Measurements from ENCODE around the gene OAT.
"Not testable (repeated sequence)": the region's sequence is repeated elsewhere in the genome, so short reads cannot be mapped to it uniquely, and the experiment has no call there.

The OAT gene

DNA sequence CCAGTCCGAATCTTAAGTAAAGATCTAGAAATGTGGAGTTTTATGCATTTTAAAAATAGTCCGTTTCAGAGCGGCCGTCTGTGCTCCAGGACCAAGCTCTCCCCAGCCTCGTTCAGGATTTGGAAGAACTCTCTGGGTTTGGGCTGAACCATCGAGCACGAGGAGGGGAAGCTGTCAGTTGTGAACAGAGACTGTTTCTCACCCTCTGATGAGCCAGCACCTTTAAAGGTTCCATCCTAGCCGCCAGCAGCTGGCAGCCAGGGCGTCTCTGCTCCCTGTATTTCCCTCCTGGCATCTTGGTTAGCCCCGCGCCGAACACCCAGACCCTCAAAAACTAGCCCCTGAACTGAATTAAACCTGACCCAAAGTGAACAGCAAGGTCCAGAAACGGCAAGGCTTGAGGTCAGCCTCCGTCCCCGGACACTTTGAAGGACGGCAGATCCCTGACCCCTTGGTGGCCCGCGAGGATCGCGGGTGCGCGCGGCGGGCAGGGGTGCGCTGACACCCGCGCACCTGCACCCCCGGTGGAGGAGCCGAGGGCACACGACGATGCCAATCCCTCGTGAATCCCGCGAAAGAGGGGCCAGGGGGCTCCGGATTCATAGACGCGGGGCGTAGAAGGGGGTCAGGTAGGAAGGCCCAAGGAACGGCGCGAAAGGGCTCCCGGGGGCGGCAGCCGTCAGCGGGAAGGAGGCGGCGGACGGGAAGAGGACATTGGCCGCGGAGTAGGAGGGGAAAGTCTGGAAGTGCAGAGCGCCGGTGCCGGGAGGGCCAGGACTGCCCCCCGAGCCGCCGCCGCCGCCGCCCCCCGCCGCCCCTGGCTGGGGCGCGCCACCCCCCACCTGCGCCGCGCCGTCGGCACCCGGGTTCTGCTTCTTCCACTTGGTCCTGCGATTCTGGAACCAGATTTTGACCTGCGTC is 28.4 kb upstream of the OAT start:
- DNase-seq, result no peak

DNA sequence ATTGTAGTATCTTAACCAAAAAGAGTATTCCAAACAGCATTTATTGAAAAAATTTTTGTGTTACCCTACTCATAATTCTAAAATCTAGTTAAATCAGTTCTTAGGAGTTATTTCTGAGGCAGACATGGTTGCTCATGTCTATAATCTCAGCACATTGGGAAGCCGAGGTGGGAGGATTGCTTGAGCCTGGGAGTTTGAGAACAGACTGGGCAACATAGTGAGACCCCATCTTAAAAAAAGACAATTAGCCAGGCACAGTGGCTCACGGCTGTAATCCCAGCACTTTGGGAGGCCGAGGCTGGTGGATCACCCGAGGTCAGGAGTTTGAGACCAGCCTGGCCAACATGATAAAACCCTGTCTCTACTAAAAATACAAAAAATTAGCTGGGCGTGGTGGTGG is 23.0 kb upstream of the OAT start:
- not testable (repeated sequence) for DNase-seq

DNA sequence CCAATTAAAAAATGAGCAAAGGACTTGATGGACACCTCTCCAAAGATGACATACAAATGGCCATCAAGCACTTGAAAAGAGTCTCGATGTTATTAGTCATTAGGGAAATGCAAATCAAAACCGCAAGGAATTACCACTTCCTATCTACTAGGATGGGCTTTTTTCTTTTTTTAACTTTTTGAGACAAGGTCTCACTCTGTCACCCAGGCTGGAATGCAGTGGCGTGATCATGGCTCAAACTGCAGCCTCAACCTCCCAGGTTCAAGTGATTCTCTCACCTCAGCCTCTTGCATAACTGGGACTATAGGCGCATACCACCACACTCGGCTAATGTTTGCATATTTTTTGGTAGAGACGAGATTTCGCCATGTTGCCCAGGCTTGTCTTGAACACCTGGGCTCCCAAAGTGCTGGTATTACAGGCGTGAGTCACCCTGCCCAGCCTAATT is 17.5 kb upstream of the OAT start:
- no peak for DNase-seq

DNA sequence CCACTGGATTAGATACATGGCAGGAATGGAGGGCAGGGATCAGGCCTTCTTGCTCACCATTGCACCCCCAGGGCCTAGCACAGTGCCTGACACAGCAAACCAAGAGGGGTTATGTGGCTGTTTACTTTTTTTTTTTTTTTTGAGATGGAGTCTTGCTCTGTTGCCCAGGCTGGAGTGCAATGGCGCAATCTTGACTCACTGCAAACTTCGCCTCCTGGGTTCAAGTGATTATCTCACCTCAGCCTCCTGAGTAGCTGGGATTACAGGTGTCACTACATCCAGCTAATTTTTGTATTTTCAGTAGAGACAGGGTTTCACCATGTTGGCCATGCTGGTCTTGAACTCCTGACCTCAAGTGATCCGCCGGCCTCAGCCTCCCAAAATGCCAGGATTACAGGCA is 17.0 kb upstream of the OAT start:
- not testable (repeated sequence) for DNase-seq

DNA sequence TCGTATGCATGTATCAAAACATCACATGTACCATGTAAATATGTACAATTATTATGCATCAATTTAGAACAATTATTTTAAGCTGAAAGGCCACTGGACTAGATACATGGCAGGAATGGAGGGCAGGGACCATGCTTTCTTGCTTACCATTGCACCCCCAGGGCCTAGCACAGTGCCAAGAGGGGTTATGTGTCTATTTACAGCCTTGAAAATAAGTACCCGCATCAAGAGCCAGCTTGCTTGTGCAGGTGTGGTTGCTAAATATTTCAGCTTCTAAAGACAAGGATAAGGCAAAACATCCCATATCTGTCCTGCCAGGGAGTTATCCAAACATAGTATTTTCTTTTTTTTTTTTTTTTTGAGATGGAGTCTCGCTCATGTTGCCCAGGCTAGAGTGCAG is 14.7 kb upstream of the OAT start:
- no peak for DNase-seq

DNA sequence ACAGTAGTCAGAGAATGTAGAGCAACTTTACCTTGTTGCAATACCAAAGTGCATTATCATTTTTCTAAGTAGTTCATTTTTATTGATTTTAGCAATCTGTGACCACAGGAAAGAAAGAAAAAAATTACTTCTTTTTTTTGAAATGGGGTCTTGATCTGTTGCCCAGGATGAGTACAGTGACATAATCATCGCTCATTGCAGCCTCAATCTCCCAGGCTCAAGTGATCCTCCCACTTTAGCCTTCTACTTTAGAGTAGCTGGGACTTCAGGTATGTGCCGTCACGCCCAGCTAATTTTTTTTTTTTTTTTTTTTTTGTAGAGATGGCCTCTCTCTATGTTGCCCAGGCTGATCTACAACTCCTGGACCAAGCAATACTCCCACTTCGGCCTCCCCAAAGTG is 11.4 kb upstream of the OAT start:
- DNase-seq, result no peak

DNA sequence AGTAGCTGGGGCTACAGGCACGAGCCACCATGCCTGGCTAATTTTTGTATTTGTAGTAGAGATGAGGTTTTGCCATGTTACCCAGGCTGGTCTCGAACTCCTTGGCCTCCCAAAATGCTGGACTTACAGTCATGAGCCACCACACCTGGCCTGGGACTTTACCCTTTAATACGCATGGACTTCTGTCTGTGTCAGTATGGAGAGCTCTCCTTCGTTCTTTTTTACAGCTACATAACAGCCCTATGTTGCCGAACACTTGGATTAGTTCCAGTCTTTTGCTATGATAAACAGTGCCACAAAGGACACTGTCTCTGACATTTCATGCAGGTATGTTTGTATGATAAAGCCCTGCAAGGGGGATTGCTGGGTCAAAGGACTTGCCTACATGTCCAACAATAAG is 10.9 kb upstream of the OAT start:
- DNase-seq, result no peak

DNA sequence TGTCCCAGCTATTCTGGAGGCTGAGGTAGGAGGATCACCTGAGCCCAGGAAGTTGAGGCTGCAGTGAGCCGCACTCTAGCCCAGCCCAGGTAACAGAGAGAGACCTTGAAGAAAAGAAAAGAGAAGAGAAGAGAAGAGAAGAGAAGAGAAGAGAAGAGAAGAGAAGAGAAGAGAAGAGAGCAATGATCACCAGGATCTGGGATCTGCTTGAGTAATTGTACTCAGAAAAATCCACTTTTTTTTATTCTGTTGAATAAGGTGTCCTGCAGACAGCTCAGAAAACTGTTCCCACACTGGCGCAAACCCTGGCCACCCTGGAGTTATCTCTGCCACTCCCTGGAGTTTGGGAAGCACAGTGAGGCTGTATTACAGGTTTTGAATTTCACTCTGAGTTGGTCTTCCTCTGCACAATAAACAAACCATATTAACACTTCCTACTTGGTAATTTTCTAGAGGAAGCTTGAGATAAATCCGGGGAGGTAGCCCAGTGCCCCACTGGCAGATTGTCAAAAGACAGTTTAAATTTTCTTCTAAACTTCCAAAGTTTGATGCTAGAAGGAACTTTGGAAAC is 9.6 kb upstream of the OAT start:
- DNase-seq, result no peak

DNA sequence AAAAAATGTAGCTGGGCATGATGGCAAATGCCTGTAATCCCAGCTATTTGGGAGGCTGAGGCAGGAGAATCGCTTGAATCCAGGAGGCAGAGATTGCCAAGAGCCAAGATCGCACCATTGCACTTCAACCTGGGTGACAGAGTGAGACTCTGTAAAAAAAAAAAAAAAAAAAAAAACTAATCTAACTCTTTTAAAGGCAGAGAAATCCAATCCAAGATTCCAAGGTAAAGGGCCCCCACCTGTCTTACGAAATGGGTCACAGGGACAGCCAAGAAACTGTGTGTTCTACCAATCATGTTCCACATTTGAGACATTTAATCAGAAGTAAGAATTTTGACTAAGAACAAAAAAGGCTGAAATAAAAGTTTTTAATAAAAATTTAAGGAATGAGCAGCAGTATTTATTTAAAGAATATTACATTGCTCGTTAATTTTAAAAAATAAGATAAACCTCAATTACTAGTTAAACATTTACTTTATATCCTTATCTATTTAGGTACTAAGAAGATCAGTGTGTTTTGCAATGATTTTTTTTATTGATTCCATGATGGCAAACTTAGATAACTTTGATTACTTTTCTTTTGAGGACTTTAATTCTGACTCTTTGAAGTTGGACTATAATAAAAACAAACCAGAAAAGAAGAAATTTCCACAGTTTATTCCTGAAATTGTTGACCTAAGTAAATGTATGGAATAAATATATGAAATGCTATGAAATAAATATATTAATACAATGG is 6.7 kb upstream of the OAT start:
- no peak for DNase-seq

DNA sequence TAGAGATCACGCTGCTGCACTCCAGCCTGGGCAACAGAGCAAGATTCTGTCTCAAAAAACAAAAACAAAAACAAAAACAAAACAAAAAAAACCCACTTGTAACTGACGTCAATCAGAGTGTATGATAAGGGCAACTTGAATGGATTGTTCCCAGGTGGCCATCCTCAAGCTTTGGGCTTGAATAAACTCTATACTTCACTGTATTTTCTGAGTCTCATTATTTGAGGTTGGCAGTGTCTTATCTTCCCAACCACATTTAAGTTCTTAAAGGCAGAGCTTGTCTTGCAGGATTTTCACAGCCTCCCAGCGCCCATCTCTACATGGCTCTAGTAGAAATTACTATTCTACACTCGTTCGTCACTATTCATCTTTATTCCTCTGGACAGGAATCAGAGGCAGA is 5.1 kb upstream of the OAT start:
- no peak for DNase-seq

DNA sequence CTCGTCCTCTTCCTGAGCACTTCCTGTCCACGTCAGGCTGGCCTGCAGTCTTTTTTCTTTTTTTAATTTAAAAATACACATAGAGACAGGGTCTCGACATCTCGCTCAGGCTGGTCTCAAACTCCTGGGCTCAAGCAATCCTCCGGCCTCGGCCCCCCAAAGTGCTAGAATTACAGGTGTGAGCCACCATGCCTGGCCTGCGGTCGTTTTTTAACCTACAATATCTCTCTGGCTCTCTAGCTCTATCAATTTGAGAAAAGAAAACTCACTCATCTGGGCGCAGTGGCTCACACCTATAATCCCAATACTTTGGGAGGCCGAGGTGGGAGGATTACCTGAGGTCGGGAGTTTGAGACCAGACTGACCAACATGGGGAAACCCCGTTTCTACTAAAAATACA is 4.0 kb upstream of the OAT start:
- no peak for DNase-seq

DNA sequence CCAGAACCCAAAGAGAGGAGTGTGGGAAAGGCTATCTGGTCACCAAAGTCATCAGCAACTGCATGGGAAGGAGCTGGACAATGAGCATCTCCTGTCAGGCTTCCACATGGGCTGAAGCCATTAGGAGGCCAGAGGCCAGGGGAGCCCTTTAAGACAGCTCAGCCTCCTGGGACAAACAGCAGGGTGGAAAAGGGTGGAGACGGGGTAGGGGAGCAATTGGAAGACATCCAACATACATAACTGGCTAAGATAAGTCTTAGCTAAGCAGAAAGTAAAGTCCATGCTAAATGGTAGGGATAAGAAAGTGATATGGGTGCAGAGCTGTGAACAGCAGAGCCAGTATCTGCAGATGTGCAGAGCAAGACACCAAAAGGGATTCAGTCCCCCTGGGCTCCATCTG is 1.5 kb upstream of the OAT start:
- no peak for DNase-seq

DNA sequence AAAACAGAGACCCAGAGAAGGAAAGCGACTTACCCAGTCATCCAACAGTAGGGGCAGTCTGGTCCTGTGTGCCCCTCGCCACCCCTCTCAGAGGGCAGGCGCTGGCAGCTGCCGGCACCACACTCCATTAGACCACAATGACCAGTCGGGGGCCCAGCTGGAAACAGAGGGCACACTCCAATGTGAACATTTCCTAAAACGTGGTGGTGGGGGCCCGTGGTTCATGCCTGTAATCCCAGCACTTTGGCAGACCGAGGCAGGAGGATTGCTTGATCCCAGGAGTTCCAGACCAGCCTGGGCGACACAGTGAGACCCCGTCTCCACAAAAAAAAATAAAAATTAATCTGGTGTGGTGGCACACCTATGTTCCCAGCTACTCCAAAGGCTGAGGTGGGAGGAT is 912 bp upstream of the OAT start:
- no peak for DNase-seq

DNA sequence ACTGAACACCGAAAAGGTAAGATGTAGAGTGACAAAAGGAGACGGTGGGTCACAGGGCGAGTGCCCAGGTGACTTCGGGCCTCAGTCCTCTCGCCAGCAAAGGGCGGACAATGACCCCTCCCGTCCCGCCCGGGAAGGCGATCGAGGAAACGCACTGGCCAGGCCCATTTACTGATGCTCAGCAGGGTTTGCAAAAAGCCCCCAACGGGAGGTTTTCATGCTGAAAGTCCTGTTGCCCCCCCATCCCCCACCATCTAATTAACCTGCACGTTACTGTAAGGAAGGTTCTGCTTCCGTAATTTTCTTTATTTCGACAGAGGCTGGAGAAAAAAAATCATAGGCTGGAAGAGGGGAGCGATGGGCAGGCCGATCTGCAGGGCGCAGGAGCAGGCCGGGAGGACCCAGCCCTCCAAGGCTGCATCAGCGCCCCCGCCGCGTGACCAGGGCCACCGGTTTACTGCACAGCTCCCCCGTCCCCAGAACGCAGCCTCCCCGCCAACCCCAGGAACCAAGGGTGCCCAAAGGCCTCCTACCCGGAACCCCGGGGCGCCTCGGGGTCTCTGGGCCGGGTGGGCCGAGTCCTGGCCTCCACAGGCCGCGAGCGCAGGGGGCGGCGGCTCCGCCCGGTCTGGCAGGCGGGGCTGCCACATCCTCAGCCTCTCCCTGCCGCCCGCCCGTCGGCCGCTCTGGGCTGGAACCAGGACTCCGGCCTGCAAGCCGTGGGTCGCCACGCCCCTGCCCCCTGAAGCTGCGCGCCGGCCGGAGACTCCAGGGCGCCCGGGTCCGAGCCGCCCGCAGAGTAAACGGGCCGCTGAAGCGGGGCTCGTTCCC is 613 bp downstream of the OAT start:
- peak in 3 of 4 experiments; percentile 11 to 41 (median 16) for DNase-seq

DNA sequence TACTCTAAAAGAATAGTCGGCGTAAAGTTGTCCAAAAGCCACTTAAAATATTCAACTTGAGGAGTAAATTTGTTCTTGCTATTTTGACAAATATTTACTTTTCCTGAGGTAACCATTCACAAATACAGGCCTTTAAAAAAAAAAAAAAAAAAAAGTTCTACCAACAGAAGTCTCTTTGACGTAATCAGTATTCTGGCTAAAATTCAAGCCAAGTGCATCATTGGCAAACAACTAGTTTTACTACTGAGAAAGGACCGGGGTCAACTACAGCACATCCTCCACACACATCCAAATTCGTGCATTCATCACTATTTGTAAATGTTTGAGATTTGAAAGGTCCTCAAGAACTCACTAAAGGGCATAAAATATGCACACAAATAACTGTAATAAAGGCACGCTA is 2.0 kb downstream of the OAT start:
- DNase-seq, result no peak

DNA sequence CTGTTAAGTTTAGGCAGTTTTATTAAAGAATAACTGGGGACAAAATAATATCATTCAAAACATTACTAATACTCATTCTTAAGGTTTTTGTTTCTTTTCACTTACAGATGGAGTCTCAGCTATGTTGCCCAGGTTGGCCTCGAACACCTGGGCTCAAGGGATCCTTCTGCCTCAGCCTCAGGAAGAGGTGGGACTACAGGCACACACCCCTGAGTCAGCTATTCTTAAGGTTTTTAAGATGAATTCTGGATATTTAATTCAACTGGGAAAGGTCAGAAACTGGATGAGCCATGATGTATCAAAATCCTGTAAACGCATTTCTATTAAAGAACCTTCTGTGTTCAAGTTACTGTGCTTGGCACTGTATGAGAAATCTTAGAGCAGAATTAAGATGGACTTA is 3.5 kb downstream of the OAT start:
- DNase-seq, result no peak

DNA sequence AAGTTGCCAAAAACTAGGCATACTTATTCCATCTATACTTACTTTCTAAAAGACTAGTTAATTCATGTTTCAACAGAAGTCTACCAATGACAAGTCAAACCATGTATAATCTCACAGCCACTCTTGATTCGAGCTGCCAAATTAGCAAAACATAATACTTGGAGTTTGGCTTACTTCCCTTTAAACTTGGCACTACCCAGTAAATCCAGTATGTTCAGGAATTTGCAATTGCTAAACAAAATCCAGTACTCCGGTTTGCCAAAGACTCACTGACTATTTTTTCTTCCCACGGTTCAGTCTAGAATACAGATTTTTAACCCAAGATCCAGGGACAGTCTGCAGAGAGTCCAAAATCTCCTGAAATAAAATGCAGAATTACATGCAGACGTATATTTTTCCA is 4.6 kb downstream of the OAT start:
- DNase-seq, result no peak

DNA sequence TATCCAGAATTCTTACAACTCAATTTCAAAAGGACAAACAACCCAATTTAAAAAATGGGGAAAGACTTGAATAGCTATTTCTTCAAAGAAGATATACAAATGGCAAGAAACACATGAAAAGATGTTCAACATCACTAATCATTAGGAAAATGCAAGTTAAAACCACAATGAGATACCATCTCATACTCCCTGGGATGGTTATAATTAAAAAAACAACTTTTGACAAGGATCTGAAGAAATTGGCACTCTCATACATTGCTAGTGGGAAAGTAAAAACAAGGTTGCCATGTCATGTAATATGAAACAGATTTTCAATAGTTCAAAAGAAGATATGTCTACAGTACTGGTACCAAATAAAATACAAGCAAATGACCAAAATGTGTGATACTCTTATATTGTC is 9.0 kb downstream of the OAT start:
- DNase-seq, result no peak

DNA sequence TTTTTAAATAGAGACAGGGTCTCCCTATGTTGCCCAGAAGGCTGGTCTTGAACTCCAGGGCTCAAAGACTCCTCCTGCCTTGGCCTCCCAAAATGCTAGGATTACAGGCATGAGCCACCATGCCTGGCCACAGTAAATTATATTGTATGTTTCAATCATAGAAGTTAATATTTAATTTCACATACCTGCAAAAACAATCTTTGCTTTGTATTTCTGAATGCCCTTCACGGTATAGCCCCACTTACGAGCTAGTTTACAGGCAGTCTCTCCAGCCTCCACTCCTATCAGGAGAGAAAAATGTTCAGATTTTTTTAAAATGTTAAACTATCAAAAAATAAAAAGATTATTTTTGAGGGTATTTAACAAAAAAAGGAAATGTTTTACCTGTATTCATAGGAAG is 10.4 kb downstream of the OAT start:
- no peak for DNase-seq

DNA sequence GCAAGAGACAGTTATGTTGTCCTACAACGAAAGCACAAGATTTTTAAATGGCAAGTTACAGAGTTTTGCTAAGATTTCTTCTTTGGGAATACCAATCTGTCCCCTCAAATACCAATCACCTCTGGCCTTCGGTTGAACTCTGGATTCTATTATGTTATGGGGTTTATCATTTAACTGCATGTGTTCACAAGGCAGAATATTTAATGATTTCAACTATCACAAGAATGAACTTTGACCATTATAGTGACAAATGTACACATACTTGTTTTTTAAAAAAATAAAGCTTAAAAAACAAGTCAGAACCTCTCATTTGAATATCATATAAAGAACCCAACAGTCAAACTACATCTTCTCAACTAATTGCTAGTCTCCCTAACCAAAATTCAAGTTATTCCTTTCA is 11.3 kb downstream of the OAT start:
- no peak for DNase-seq

DNA sequence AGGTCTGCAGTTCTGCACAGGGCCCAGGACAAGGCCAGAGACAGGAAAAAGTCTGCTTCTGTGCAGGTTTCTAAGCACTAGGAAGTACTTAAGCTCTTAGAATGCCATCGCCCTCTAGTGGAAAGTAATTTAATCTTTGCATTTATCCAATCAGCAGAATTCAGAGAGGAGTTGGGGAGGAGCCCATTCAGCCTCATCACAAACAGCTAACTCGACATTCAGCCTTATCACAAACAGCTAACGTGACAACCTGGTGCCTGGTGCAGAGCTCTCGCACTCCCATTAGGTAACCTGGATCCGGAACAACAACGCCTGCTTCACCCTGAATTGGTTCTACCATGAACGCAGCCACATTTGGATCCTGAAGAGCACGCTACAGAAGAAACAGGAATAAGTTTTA is 15.2 kb downstream of the OAT start:
- no peak for DNase-seq

DNA sequence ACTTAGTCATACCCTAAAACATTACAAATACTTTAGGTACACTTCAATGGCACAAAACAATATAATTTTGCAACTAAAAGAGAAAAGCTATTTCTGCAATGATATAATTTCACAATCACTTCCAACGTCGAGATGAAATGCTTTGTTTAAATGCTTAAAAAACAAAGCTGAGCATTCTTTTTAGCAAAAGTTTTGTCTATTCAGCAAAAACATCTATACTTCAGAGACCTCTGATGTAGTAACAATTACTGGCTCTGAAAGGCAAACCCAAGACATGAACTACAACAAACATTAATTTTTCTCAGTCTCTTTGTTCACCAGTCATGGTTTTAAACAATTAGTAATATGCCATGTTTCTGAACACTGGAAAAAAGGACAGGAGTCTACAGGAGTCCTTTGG is 16.4 kb downstream of the OAT start:
- DNase-seq, result no peak

DNA sequence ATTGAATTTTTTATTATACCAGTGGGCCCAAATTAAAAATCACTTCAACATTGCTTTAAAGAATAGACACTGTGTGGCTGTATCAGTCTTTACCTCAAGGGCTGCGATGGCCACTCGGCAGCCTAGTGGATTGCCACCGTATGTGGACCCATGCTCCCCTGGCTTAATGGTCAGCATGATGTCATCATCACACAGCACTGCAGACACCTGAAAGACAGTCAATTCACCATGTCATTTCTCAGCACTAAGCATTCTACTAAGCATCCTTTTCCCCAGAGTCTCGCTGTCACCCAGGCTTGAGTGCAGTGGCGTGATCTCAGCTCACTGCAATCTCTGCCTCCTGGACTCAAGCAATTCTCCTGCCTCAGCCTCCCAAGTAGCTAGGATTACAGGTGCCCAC is 17.1 kb downstream of the OAT start:
- DNase-seq, result no peak
